EH (cell line): ENCODE measurements around the gene PRKX.
"Not testable (repeated sequence)": the region's sequence is repeated elsewhere in the genome, so short reads cannot be mapped to it uniquely, and the experiment has no call there.

Source experiments
- DNase-seq: peaks from one replicate; pipeline ENCODE4 v3.0.0-alpha.2; 2015; ENCODE audit warnings: low read depth

PRKX gene

GRCh38 chrX:3577551-3577950 is 135.9 kb downstream of the PRKX start:
- DNase-seq = no peak

GRCh38 chrX:3576886-3577501 is 136.5 kb downstream of the PRKX start:
- peak; percentile 78 for DNase-seq

DNA sequence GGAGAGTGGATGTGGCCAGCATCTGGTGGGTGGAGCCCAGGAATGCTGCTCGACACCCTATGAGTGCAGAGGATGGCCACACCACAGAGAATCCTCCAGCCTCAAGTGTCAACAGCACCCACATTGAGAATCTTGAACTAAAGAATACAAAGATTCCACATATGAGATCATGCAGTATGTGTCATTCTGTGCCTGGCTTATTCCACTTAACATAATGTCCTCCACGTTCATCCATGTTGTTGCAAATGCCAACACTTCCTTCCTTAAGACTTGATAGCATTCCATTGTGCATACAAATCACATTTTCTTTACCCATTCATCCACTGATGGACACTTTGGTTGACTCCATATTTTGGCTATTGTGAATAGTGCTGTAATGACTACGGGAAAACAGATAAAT is 145.8 kb downstream of the PRKX start:
- peak; percentile 58 for DNase-seq

GRCh38 chrX:3563451-3563850 is 150.0 kb downstream of the PRKX start:
- DNase-seq = no peak

- not testable (repeated sequence) for DNase-seq
Observed at GRCh38 chrX:3560010-3560409, 153.4 kb downstream of the PRKX start.
